Bronchial epithelial cell (primary cell): ENCODE data around the gene TSR1. TPM values are rescaled to one million over a fixed set of nuclear protein-coding genes. Genes with fewer than 3 reads are reported as not detected.
"Not testable (repeated sequence)": the region's sequence is repeated elsewhere in the genome, so short reads cannot be mapped to it uniquely, and the experiment has no call there.

Experiments
- DNase-seq: peaks from one replicate; pipeline ENCODE4 v3.0.0-alpha.2; 2010; ENCODE audit warnings: low read depth
- FAIRE-seq: peaks from 2 replicates; lab custom pipeline; 2011; peaks lifted over from hg19 to GRCh38; lab: Jason Lieb, UNC
- H3K27me3 ChIP-seq: 2 replicates; pipeline ENCODE4 v1.5.1; 2011; ENCODE audit warnings: low read length; ENCODE audit not compliant: control insufficient read depth, insufficient read depth
- H3K36me3 ChIP-seq: 2 replicates; pipeline ENCODE4 v1.5.1; 2011; ENCODE audit warnings: low read length; ENCODE audit not compliant: control insufficient read depth, insufficient read depth
- H3K4me3 ChIP-seq: 2 replicates; pipeline ENCODE4 v1.5.1; 2011; ENCODE audit warnings: mild to moderate bottlenecking, low read depth, low read length, control low read depth
- CTCF ChIP-seq: IDR thresholded peaks from 2 replicates; pipeline ENCODE4 v1.5.1; 2011; ENCODE audit warnings: mild to moderate bottlenecking, moderate library complexity, low read length, control low read depth, inconsistent platforms; ENCODE audit not compliant: insufficient read depth, severe bottlenecking
- total RNA-seq: library from RNA; depleted of rRNA; stranded (reverse); fragments of >200 nt; gene quantifications from 2 replicates; pipeline ENCODE4 v1.2.1, GENCODE V29; 2014

Gene TSR1
- total RNA-seq, 1 donor from 2014 or later = 72.1 TPM

GRCh38 chr17:2335726-2336214 lies 487 bp downstream of the TSR1 start:
- TF ChIP-seq CTCF = no peak
- H3K36me3 ChIP-seq = peaks cover 26% of the 10 kb centered on the region
- H3K4me3 ChIP-seq = peak overlapping the region; percentile 89
- H3K27me3 ChIP-seq = no peaks in the 10 kb centered on the region
- DNase-seq (no peak), FAIRE-seq (no peak)

- H3K4me3 ChIP-seq = no peak overlapping the region
- DNase-seq (no peak), FAIRE-seq (no peak)
- no peak for TF ChIP-seq CTCF
- H3K27me3 ChIP-seq = no peaks in the 10 kb centered on the region
- H3K36me3 ChIP-seq = peaks cover 40% of the 10 kb centered on the region
Measured at GRCh38 chr17:2331303-2331702, 5.0 kb downstream of the TSR1 start.

- FAIRE-seq (no peak), DNase-seq (no peak)
- Histone ChIP-seq H3K27me3 (no peaks in the 10 kb centered on the region), H3K36me3 (peaks cover 24% of the 10 kb centered on the region), H3K4me3 (no peak overlapping the region)
- TF ChIP-seq CTCF = no peak
Measured at GRCh38 chr17:2323629-2324314, 12.5 kb downstream of the TSR1 start.

GRCh38 chr17:2321399-2321798 lies 14.9 kb downstream of the TSR1 start:
- Histone ChIP-seq H3K4me3 (no peak overlapping the region), H3K36me3 (peaks cover 18% of the 10 kb centered on the region), H3K27me3 (no peaks in the 10 kb centered on the region)
- FAIRE-seq = no peak
- TF ChIP-seq CTCF = no peak
- DNase-seq = no peak

- no peak for FAIRE-seq
- TF ChIP-seq CTCF = no peak
- no peak for DNase-seq
- peaks cover 2% of the 10 kb centered on the region for H3K36me3 ChIP-seq
- no peak overlapping the region for H3K4me3 ChIP-seq
- H3K27me3 ChIP-seq = no peaks in the 10 kb centered on the region
Measured at GRCh38 chr17:2319051-2319450, 17.2 kb downstream of the TSR1 start.

GRCh38 chr17:2317796-2318195 lies 18.5 kb downstream of the TSR1 start:
- no peak for DNase-seq
- no peak for FAIRE-seq
- no peak for TF ChIP-seq CTCF
- Histone ChIP-seq H3K36me3 (peaks cover 1% of the 10 kb centered on the region), H3K4me3 (no peak overlapping the region), H3K27me3 (no peaks in the 10 kb centered on the region)

- not testable (repeated sequence) for H3K4me3 ChIP-seq, DNase-seq, FAIRE-seq
Measured at GRCh38 chr17:2316916-2317205, 19.4 kb downstream of the TSR1 start.

More at GRCh38 chr17:2316916-2317205, 19.4 kb downstream of the TSR1 start:
- H3K27me3 ChIP-seq, H3K36me3 ChIP-seq: not testable (repeated sequence)
